ENCODE results near the gene KRT75.
"Not testable (repeated sequence)": the region's sequence is repeated elsewhere in the genome, so short reads cannot be mapped to it uniquely, and the experiment has no call there.

Gene KRT75

GRCh38 chr12:52434081-52434733 is at the start of gene KRT75:
Gene KRT75 (minus strand): TSS chr12:52434371. CDS start chr12:52434304, 67 bp downstream.
- DNase-seq (ENCODE audit: extremely low read depth in 1 of 2, low read depth in 1 of 2) = no peak

GRCh38 chr12:52480073-52480472 is 45.9 kb upstream of the KRT75 start:
- no peak for DNase-seq (ENCODE audit: extremely low read depth in 1 of 2, low read depth in 1 of 2)

- no peak for DNase-seq (ENCODE audit: extremely low read depth in 1 of 2, low read depth in 1 of 2)
Measured at GRCh38 chr12:52477651-52478050, 43.5 kb upstream of the KRT75 start.

GRCh38 chr12:52474212-52474611 is 40.0 kb upstream of the KRT75 start:
- no peak for DNase-seq (ENCODE audit: extremely low read depth in 1 of 2, low read depth in 1 of 2)

GRCh38 chr12:52473768-52474167 is 39.6 kb upstream of the KRT75 start, which contains the start of gene KRT6C:
Gene KRT6C (minus strand): TSS chr12:52473805. CDS start chr12:52473737, 68 bp downstream.
- no peak for DNase-seq (ENCODE audit: extremely low read depth in 1 of 2, low read depth in 1 of 2)

- DNase-seq (ENCODE audit: extremely low read depth in 1 of 2, low read depth in 1 of 2) = no peak
Measured at GRCh38 chr12:52469853-52470252, 35.7 kb upstream of the KRT75 start.

GRCh38 chr12:52464897-52465296 is 30.7 kb upstream of the KRT75 start:
- DNase-seq (ENCODE audit: extremely low read depth in 1 of 2, low read depth in 1 of 2) = no peak

GRCh38 chr12:52461693-52462092 is 27.5 kb upstream of the KRT75 start:
- DNase-seq (ENCODE audit: extremely low read depth in 1 of 2, low read depth in 1 of 2) = no peak

GRCh38 chr12:52458861-52459260 is 24.7 kb upstream of the KRT75 start:
- no peak for DNase-seq (ENCODE audit: extremely low read depth in 1 of 2, low read depth in 1 of 2)

- no peak for DNase-seq (ENCODE audit: extremely low read depth in 1 of 2, low read depth in 1 of 2)
Measured at GRCh38 chr12:52455821-52456220, 21.6 kb upstream of the KRT75 start.

GRCh38 chr12:52454411-52455201 is 20.4 kb upstream of the KRT75 start:
- no peak for DNase-seq (ENCODE audit: extremely low read depth in 1 of 2, low read depth in 1 of 2)

GRCh38 chr12:52452101-52452500 is 17.9 kb upstream of the KRT75 start, which contains the start of gene KRT6B:
Gene KRT6B (minus strand): TSS chr12:52452146. CDS start chr12:52452078, 68 bp downstream.
- DNase-seq (ENCODE audit: extremely low read depth in 1 of 2, low read depth in 1 of 2) = no peak

- DNase-seq (ENCODE audit: extremely low read depth in 1 of 2, low read depth in 1 of 2) = no peak
Measured at GRCh38 chr12:52448228-52448627, 14.1 kb upstream of the KRT75 start.

- DNase-seq (ENCODE audit: extremely low read depth in 1 of 2, low read depth in 1 of 2) = not testable (repeated sequence)
Measured at GRCh38 chr12:52447196-52447595, 13.0 kb upstream of the KRT75 start.

GRCh38 chr12:52446367-52447045 is 12.3 kb upstream of the KRT75 start:
- no peak for DNase-seq (ENCODE audit: extremely low read depth in 1 of 2, low read depth in 1 of 2)

GRCh38 chr12:52445876-52446275 is 11.7 kb upstream of the KRT75 start:
- no peak for DNase-seq (ENCODE audit: extremely low read depth in 1 of 2, low read depth in 1 of 2)

- no peak for DNase-seq (ENCODE audit: extremely low read depth in 1 of 2, low read depth in 1 of 2)
Measured at GRCh38 chr12:52444647-52445595, 10.8 kb upstream of the KRT75 start.

- no peak for DNase-seq (ENCODE audit: extremely low read depth in 1 of 2, low read depth in 1 of 2)
Measured at GRCh38 chr12:52443966-52444365, 9.8 kb upstream of the KRT75 start.

GRCh38 chr12:52442600-52443061 is 8.5 kb upstream of the KRT75 start:
- no peak for DNase-seq (ENCODE audit: extremely low read depth in 1 of 2, low read depth in 1 of 2)

GRCh38 chr12:52441320-52441911 is 7.2 kb upstream of the KRT75 start:
- DNase-seq (ENCODE audit: extremely low read depth in 1 of 2, low read depth in 1 of 2) = no peak
